Adipocyte (in vitro differentiated cells): ENCODE data around the gene CDH4.

Source experiments
- DNase-seq: peaks from one replicate; pipeline ENCODE4 v3.0.0-alpha.2; 2015; ENCODE audit warnings: low read depth
- H3K27me3 ChIP-seq: replicated peaks from 2 replicates; pipeline ENCODE4 v1.7.0; 2013; ENCODE audit warnings: mild to moderate bottlenecking, low read length, moderate library complexity; ENCODE audit not compliant: control insufficient read depth, insufficient read depth
- H3K36me3 ChIP-seq: 2 replicates; pipeline ENCODE4 v1.7.0; 2013; ENCODE audit warnings: low read length, mild to moderate bottlenecking, moderate library complexity; ENCODE audit not compliant: control insufficient read depth, insufficient read depth, severe bottlenecking
- H3K4me1 ChIP-seq: 2 replicates; pipeline ENCODE4 v1.7.0; 2013; ENCODE audit warnings: mild to moderate bottlenecking, low read length, moderate library complexity; ENCODE audit not compliant: control insufficient read depth, insufficient read depth
- H3K4me3 ChIP-seq: 2 replicates; pipeline ENCODE4 v1.7.0; 2013; ENCODE audit warnings: mild to moderate bottlenecking, low read length, moderate library complexity
- H3K9ac ChIP-seq: 2 replicates; pipeline ENCODE4 v1.7.0; 2013; ENCODE audit warnings: mild to moderate bottlenecking, low read length, moderate library complexity
- H3K9me3 ChIP-seq: 2 replicates; pipeline ENCODE4 v1.7.0; 2013; ENCODE audit warnings: mild to moderate bottlenecking, low read length, moderate library complexity; ENCODE audit not compliant: control insufficient read depth

Gene CDH4

GRCh38 chr20:61527626-61528025, 275.6 kb downstream of the CDH4 start:
- Histone ChIP-seq H3K9me3 (no peaks in the 10 kb centered on the region), H3K4me3 (no peak overlapping the region), H3K27me3 (peaks cover 19% of the 10 kb centered on the region)

GRCh38 chr20:61528591-61528990, 276.5 kb downstream of the CDH4 start:
- no peak overlapping the region for H3K9ac ChIP-seq
- peaks cover 23% of the 10 kb centered on the region for H3K27me3 ChIP-seq
- H3K4me1 ChIP-seq: no peaks in the 10 kb centered on the region
- no peaks in the 10 kb centered on the region for H3K36me3 ChIP-seq
- no peak for DNase-seq
- H3K4me3 ChIP-seq: no peak overlapping the region
- H3K9me3 ChIP-seq: no peaks in the 10 kb centered on the region

More at GRCh38 chr20:61527626-61528025, 275.6 kb downstream of the CDH4 start:
- no peaks in the 10 kb centered on the region for H3K36me3 ChIP-seq
- no peaks in the 10 kb centered on the region for H3K4me1 ChIP-seq
- no peak for DNase-seq
- no peak overlapping the region for H3K9ac ChIP-seq

GRCh38 chr20:61529354-61529753, 277.3 kb downstream of the CDH4 start:
- Histone ChIP-seq H3K4me3 (no peak overlapping the region), H3K9me3 (no peaks in the 10 kb centered on the region), H3K36me3 (no peaks in the 10 kb centered on the region), H3K27me3 (peaks cover 20% of the 10 kb centered on the region), H3K4me1 (no peaks in the 10 kb centered on the region), H3K9ac (no peak overlapping the region)
- no peak for DNase-seq

- Histone ChIP-seq H3K36me3 (no peaks in the 10 kb centered on the region), H3K4me1 (no peaks in the 10 kb centered on the region), H3K9me3 (no peaks in the 10 kb centered on the region), H3K4me3 (no peak overlapping the region), H3K9ac (no peak overlapping the region), H3K27me3 (peaks cover 8% of the 10 kb centered on the region)
- DNase-seq: no peak
Observed at GRCh38 chr20:61531553-61532345, 279.7 kb downstream of the CDH4 start.

- H3K9me3 ChIP-seq: no peaks in the 10 kb centered on the region
Observed at GRCh38 chr20:61532736-61533135, 280.7 kb downstream of the CDH4 start.

GRCh38 chr20:61533231-61533631, 281.2 kb downstream of the CDH4 start:
- H3K27me3 ChIP-seq: peaks cover 4% of the 10 kb centered on the region
- no peaks in the 10 kb centered on the region for H3K9me3 ChIP-seq
- DNase-seq: no peak
- no peak overlapping the region for H3K9ac ChIP-seq
- H3K4me3 ChIP-seq: no peak overlapping the region
- H3K4me1 ChIP-seq: no peaks in the 10 kb centered on the region
- no peaks in the 10 kb centered on the region for H3K36me3 ChIP-seq

More at GRCh38 chr20:61532736-61533135, 280.7 kb downstream of the CDH4 start:
- Histone ChIP-seq H3K4me1 (no peaks in the 10 kb centered on the region), H3K27me3 (peaks cover 5% of the 10 kb centered on the region), H3K9ac (no peak overlapping the region), H3K4me3 (no peak overlapping the region), H3K36me3 (no peaks in the 10 kb centered on the region)
- no peak for DNase-seq

GRCh38 chr20:61534346-61534745, 282.3 kb downstream of the CDH4 start:
- H3K27me3 ChIP-seq: peaks cover 9% of the 10 kb centered on the region
- no peak overlapping the region for H3K9ac ChIP-seq
- no peaks in the 10 kb centered on the region for H3K36me3 ChIP-seq
- no peak overlapping the region for H3K4me3 ChIP-seq
- no peaks in the 10 kb centered on the region for H3K9me3 ChIP-seq
- DNase-seq: no peak
- H3K4me1 ChIP-seq: no peaks in the 10 kb centered on the region

GRCh38 chr20:61535091-61535490, 283.0 kb downstream of the CDH4 start:
- no peak for DNase-seq
- Histone ChIP-seq H3K4me1 (no peaks in the 10 kb centered on the region), H3K4me3 (no peak overlapping the region), H3K9ac (no peak overlapping the region), H3K36me3 (no peaks in the 10 kb centered on the region), H3K9me3 (no peaks in the 10 kb centered on the region), H3K27me3 (peaks cover 9% of the 10 kb centered on the region)

- Histone ChIP-seq H3K4me1 (no peaks in the 10 kb centered on the region), H3K36me3 (no peaks in the 10 kb centered on the region), H3K9ac (no peak overlapping the region), H3K4me3 (no peak overlapping the region), H3K9me3 (no peaks in the 10 kb centered on the region), H3K27me3 (peaks cover 12% of the 10 kb centered on the region)
- DNase-seq: no peak
Observed at GRCh38 chr20:61535536-61535935, 283.5 kb downstream of the CDH4 start.

- H3K4me3 ChIP-seq: no peak overlapping the region
- H3K9me3 ChIP-seq: no peaks in the 10 kb centered on the region
- no peaks in the 10 kb centered on the region for H3K36me3 ChIP-seq
- no peak overlapping the region for H3K9ac ChIP-seq
- DNase-seq: no peak
- no peaks in the 10 kb centered on the region for H3K4me1 ChIP-seq
- H3K27me3 ChIP-seq: peaks cover 14% of the 10 kb centered on the region
Observed at GRCh38 chr20:61535956-61536355, 283.9 kb downstream of the CDH4 start.

GRCh38 chr20:61536671-61537070, 284.6 kb downstream of the CDH4 start:
- H3K9me3 ChIP-seq: no peaks in the 10 kb centered on the region
- H3K9ac ChIP-seq: no peak overlapping the region
- no peaks in the 10 kb centered on the region for H3K4me1 ChIP-seq
- H3K4me3 ChIP-seq: no peak overlapping the region
- H3K27me3 ChIP-seq: peaks cover 14% of the 10 kb centered on the region
- DNase-seq: no peak
- H3K36me3 ChIP-seq: no peaks in the 10 kb centered on the region
